K562 (cell line): ENCODE results near the gene PCDHGA12. TPM values are rescaled to one million over a fixed set of nuclear protein-coding genes. Genes with fewer than 3 reads are reported as not detected.

Experiments
- ATAC-seq: fragments of 200-7000 bp; cut with Tn5 transposase; 3 replicates; pipeline ENCODE4 v1.9.1; 2020; ENCODE audit warnings: moderate library complexity
- BruUV-seq: library from RNA; stranded (reverse); fragments of 400-500 nt; replicated peaks from 2 replicates; lab custom pipeline; 2021; lab: Mats Ljungman, UMichigan
- CTCF ChIA-PET: fragments of 300-600 bp; formaldehyde crosslinking; extraction: SDS; loops from one replicate; lab custom pipeline; 2021; ENCODE audit warnings: low intra/inter-chr PET ratio; lab: Yijun Ruan, JAX
- POLR2A ChIA-PET: fragments of 300-600, 350-650 bp; sonication (Branson Sonifier 250); formaldehyde crosslinking; extraction: SDS; loops from one replicate; lab custom pipeline; 2021; ENCODE audit warnings: antibody characterized with exemption, inconsistent platforms; lab: Yijun Ruan, JAX
- DNase-seq, 4 experiments: peaks; one replicate each; pipeline versions ENCODE4 v3.0.0 to v3.0.0-alpha.2; 2011 to 2018; ENCODE audit warnings: low spot score in 3 of 4, mixed read lengths in 3 of 4; ENCODE audit errors: extremely low read depth in 1 of 4
- FAIRE-seq: peaks from 2 replicates; lab custom pipeline; 2011; peaks lifted over from hg19 to GRCh38; lab: Jason Lieb, UNC
- H2AFZ ChIP-seq: 2 replicates; pipeline ENCODE4 v1.6.0; 2011; ENCODE audit warnings: low read depth, low read length, control low read depth, inconsistent platforms
- H3K27ac ChIP-seq: fragments of 200-600 bp; 3 replicates; pipeline ENCODE4 v1.8.0; 2011; ENCODE audit warnings: low read depth, mild to moderate bottlenecking, control low read depth, inconsistent platforms, low read length, moderate library complexity, mixed read lengths; ENCODE audit errors: extremely low read depth
- H3K27me3 ChIP-seq, 2 experiments: fragments of 300-600 bp in 1 of 2; 2 replicates in 1 of 2; 3 replicates in 1 of 2; pipeline versions ENCODE4 v1.6.0 to v1.8.0; 2011; ENCODE audit warnings: inconsistent platforms in 2 of 2, low read length in 2 of 2, mild to moderate bottlenecking in 1 of 2, mixed read lengths in 1 of 2, moderate library complexity in 1 of 2; ENCODE audit not compliant: control insufficient read depth in 2 of 2, insufficient read depth in 2 of 2
- H3K36me3 ChIP-seq: fragments of 300-600 bp; 3 replicates; pipeline ENCODE4 v1.8.0; 2011; ENCODE audit warnings: mild to moderate bottlenecking, low read length, inconsistent platforms; ENCODE audit not compliant: control insufficient read depth, insufficient read depth
- H3K4me1 ChIP-seq, 2 experiments: fragments of 200-600 bp in 1 of 2; replicated peaks in 1 of 2; 2 replicates in 1 of 2; 3 replicates in 1 of 2; pipeline versions ENCODE4 v1.5.1 to v1.8.0; 2011; ENCODE audit warnings: inconsistent platforms in 2 of 2, low read length in 2 of 2, mild to moderate bottlenecking in 1 of 2, mixed read lengths in 1 of 2, moderate library complexity in 1 of 2; ENCODE audit not compliant: control insufficient read depth in 2 of 2, insufficient read depth in 2 of 2
- H3K4me2 ChIP-seq: 2 replicates; pipeline ENCODE4 v1.6.1; 2011; ENCODE audit warnings: low read length, control low read depth, inconsistent platforms, mixed read lengths; ENCODE audit not compliant: insufficient read depth
- H3K4me3 ChIP-seq: fragments of 200-600 bp; sonication (generic), shearing (Covaris generic); 2 replicates; pipeline ENCODE4 v1.5.1; 2016; ENCODE audit warnings: control low read depth, inconsistent platforms
- H3K79me2 ChIP-seq: fragments of 200-600 bp; 3 replicates; pipeline ENCODE4 v1.8.0; 2011; ENCODE audit warnings: low read length, inconsistent platforms; ENCODE audit not compliant: control insufficient read depth, insufficient read depth
- H3K9ac ChIP-seq, 2 experiments: 2 replicates each; pipeline versions ENCODE4 v1.6.0 to v1.6.1; 2011; ENCODE audit warnings: low read depth in 2 of 2, low read length in 2 of 2, control low read depth in 1 of 2, inconsistent platforms in 1 of 2, mild to moderate bottlenecking in 1 of 2, mixed read lengths in 1 of 2; ENCODE audit not compliant: insufficient read depth in 1 of 2
- H3K9me1 ChIP-seq: one replicate; pipeline ENCODE4 v1.6.0; 2011; ENCODE audit warnings: inconsistent platforms, mild to moderate bottlenecking, low read length, moderate library complexity; ENCODE audit not compliant: control insufficient read depth, insufficient read depth
- H3K9me3 ChIP-seq: replicated peaks from 2 replicates; pipeline ENCODE4 v1.5.1; 2011; ENCODE audit warnings: low read depth, low read length, inconsistent platforms; ENCODE audit not compliant: control insufficient read depth, insufficient read depth
- H4K20me1 ChIP-seq: replicated peaks from 2 replicates; pipeline ENCODE4 v1.6.1; 2011; ENCODE audit warnings: low read length, inconsistent platforms, mixed read lengths; ENCODE audit not compliant: control insufficient read depth, insufficient read depth
- ARID4B ChIP-seq: sonication (generic); formaldehyde crosslinking; IDR thresholded peaks from 2 replicates; pipeline ENCODE4 v1.8.0; 2022; ENCODE audit warnings: mild to moderate bottlenecking, missing genetic modification reagents
- BMI1 ChIP-seq: fragments of 150-350 bp; IDR thresholded peaks from 2 replicates; pipeline ENCODE4 v1.6.1; 2014; ENCODE audit warnings: low read length
- E2F4 ChIP-seq: sonication (generic); formaldehyde crosslinking; IDR thresholded peaks from 2 replicates; pipeline ENCODE4 v1.8.0; 2022; ENCODE audit warnings: mild to moderate bottlenecking, low read depth, missing genetic modification reagents
- E2F6 ChIP-seq, 2 experiments: IDR thresholded peaks; 2 replicates each; pipeline ENCODE4 v1.6.1; 2011; ENCODE audit warnings: borderline replicate concordance in 1 of 2, control low read depth in 1 of 2, low read depth in 1 of 2, low read length in 1 of 2, mild to moderate bottlenecking in 1 of 2, mixed read lengths in 1 of 2, moderate library complexity in 1 of 2; ENCODE audit not compliant: insufficient read depth in 1 of 2, insufficient read length in 1 of 2, poor library complexity in 1 of 2, severe bottlenecking in 1 of 2; ENCODE audit errors: extremely low read depth in 1 of 2
- NFYB ChIP-seq: IDR thresholded peaks from 2 replicates; pipeline ENCODE4 v1.6.1; 2011; ENCODE audit warnings: mild to moderate bottlenecking, moderate library complexity; ENCODE audit not compliant: insufficient read length; ENCODE audit errors: extremely low read depth
- THRB ChIP-seq: fragments of 450-650 bp; formaldehyde crosslinking; conservative IDR thresholded peaks from 2 replicates; pipeline ENCODE4 v1.4.0; 2022; ENCODE audit warnings: mild to moderate bottlenecking, missing genetic modification characterization
- ZNF695 ChIP-seq: fragments of 450-650 bp; formaldehyde crosslinking; IDR thresholded peaks from 2 replicates; pipeline ENCODE4 v1.4.0; 2020; ENCODE audit warnings: mild to moderate bottlenecking, moderate library complexity
- WGBS: fragments of 100-300 bp; shearing (Covaris generic); methylation state at CpG from one replicate; pipeline ENCODE4 v1.1.6; 2016; ENCODE audit warnings: low coverage, mixed read lengths; ENCODE audit not compliant: insufficient coverage; ENCODE audit errors: missing lambda C conversion rate; 5-methylcytosine and 5-hydroxymethylcytosine counted together
- in situ Hi-C: fragments of 300-500 bp; cut with MboI; formaldehyde crosslinking; loops from 4 replicates; pipeline ENCODE4 v1.15.0; 2018; ENCODE audit warnings: inconsistent platforms, mixed read lengths
- intact Hi-C: fragments of 100-400 bp; cut with micrococcal nuclease; formaldehyde crosslinking; loops from 2 replicates; pipeline ENCODE4 v1.14.2; 2022
- polyA plus RNA-seq, 8 experiments: library from polyadenylated mRNA; depleted of rRNA in 4 of 8; stranded (reverse) in 5 of 8; unstranded in 3 of 8; fragments of >200 nt; fragmentation: Nextera tagmentation in 2 of 8; fragmentation: Illumina TruSeq in 1 of 8; extraction: Ambion mirVana in 2 of 8; extraction: Trizol in 1 of 8; gene quantifications; 2 replicates each; pipeline versions ENCODE4 v1.2.1 to v1.2.3, GENCODE V29; 2011 to 2014; ENCODE audit warnings: inconsistent platforms in 1 of 8, missing spikeins in 1 of 8
- total RNA-seq, 7 experiments: library from RNA; depleted of rRNA in 6 of 7; stranded (reverse); fragments of >200 nt in 6 of 7; fragmentation: Illumina TruSeq in 2 of 7; extraction: Trizol in 2 of 7; gene quantifications; 2 replicates each; pipeline versions ENCODE4 v1.2.1 to v1.2.3, GENCODE V29; 2011 to 2021; ENCODE audit warnings: low replicate concordance in 1 of 7

PCDHGA12 gene
- total and polyA plus RNA-seq, 9 of the 15 experiments (the other 6 are each of a cell fraction or from before 2014, with no cell fraction given) = 0.03 TPM; not detected in 8

DNA sequence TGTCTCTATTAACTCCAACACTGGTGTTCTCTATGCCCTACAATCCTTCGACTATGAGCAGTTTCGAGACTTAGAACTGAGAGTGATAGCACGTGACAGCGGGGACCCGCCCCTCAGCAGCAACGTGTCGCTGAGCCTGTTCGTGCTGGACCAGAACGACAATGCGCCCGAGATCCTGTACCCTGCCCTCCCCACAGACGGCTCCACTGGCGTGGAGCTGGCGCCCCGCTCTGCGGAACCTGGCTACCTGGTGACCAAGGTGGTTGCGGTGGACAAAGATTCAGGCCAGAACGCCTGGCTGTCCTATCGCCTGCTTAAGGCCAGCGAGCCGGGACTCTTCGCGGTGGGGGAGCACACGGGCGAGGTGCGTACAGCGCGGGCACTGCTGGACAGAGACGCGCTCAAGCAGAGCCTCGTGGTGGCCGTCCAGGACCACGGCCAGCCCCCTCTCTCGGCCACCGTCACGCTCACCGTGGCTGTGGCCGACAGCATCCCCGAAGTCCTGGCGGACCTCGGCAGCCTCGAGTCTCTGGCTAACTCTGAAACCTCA, 7.5 kb upstream of the PCDHGA12 start (continued):
- TF ChIP-seq ARID4B (CRISPR knock-in tag) = 0 out of 2 replicates have a peak, but pooled peaks have one; percentile 27
- no peak for TF ChIP-seq ZNF695 (CRISPR knock-in tag)

DNA sequence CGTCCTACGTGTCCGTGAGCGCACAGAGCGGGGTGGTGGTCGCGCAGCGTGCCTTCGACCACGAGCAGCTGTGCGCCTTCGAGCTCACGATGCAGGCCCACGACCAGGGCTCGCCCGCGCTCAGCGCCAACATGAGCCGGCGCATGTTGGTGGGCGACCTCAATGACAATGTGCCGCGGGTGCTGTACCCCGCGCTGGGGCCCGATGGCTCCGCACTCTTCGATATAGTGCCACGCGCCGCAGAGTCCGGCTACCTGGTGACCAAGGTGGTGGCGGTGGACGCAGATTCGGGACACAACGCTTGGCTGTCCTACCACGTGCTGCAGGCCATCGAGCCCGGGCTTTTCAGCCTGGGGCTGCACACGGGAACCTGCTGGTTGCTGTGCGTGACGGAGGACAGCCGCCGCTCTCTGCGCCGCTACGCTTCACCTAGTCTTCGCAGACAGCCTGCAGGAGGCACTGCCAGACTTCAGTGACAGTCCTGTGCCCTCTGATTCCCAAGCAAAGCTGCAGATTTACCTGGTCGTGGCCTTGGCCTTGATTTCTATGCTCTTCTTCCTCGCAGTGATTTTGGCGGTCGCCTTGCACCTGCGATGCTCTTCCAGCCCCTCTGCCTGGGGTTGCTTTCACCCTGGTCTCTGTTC, 2.4 kb upstream of the PCDHGA12 start:
- no peaks in the 10 kb centered on the region; the same call in 1 of the 2 replicates for H3K9me3 ChIP-seq
- POLR2A ChIA-PET = interaction anchor here (0.7 kb wide), 1 partner anchor 80 kb away, joined by 4 read pairs; no protein-coding TSS in a partner anchor
- H3K4me2 ChIP-seq = no peak overlapping the region
- no peaks in the 10 kb centered on the region for H4K20me1 ChIP-seq
- H3K27ac ChIP-seq = no peak overlapping the region
- no peak for FAIRE-seq
- intact Hi-C loops (no loop called here), in situ Hi-C loops (no loop called here)
- no peak overlapping the region for H3K9ac ChIP-seq
- no TSS peak for BruUV-seq
- no peak overlapping the region for H2AFZ ChIP-seq
- H3K36me3 ChIP-seq = no peaks in the 10 kb centered on the region
- no peak overlapping the region for H3K4me3 ChIP-seq
- ATAC-seq = no peak
- CTCF ChIA-PET = no interaction called here
- DNase-seq = no peak
- H3K79me2 ChIP-seq = no peaks in the 10 kb centered on the region
- H3K4me1 ChIP-seq = peaks cover 0 to 25% of the 10 kb centered on the region in 2 experiments; a peak in 2 of 5 replicates
- WGBS = 9% methylated on average over 53 of the region's 53 CpGs
- TF ChIP-seq E2F4 (CRISPR knock-in tag) (no peak), BMI1 (no peak), E2F6 (IDR thresholded peaks at IDR 0.05; ENCODE audit: borderline replicate concordance in 1 of 2, extremely low read depth in 1 of 2, insufficient read depth in 1 of 2, insufficient read length in 1 of 2, low read depth in 1 of 2, low read length in 1 of 2, poor library complexity in 1 of 2, severe bottlenecking in 1 of 2) (peak in 1 of 2 experiments; percentile 9), THRB (CRISPR knock-in tag) (no peak), NFYB (no peak)
- TF ChIP-seq, all 486 proteins: peak for 1
- Histone ChIP-seq H3K9me1 (no peaks in the 10 kb centered on the region), H3K27me3 (peaks cover 10 to 43% of the 10 kb centered on the region in 2 experiments; a peak in 3 of 5 replicates)
